ENCODE data around the gene BLACAT1. TPM values are rescaled to one million over a fixed set of nuclear protein-coding genes. Genes with fewer than 3 reads are reported as not detected.

BLACAT1 gene
- total and polyA plus RNA-seq, 2 of the 4 experiments (the other 2 are of a cell fraction), result under 0.01 to 0.05 TPM

DNA sequence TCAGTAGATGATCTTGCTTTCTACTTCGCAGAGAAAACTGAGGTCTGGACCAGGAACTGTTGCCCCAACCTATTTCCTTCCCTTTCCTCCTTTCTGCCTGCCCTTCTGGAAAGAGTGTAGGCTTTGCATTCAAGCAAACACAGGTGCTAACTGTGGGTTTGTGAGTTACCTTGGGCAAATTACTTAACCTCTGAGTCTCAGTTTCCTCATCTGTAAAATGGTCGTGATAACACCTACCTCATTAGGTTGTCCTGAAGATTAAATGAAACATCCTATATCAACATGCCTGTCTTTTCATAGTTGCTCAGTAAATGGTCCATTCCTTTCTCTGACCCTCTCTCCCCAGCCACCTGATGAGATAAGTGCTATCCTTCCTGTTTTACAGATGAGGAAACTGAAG, 9.5 kb upstream of the BLACAT1 start:
- Histone ChIP-seq H3K27ac (ENCODE audit: insufficient read depth, low read length) (no peak overlapping the region), H2AK9ac (replicated peaks; ENCODE audit: low read depth, low read length, poor library complexity) (no peak overlapping the region), H3K56ac (ENCODE audit: extremely low read depth, insufficient read depth, low read length) (no peak overlapping the region), H3K4me1 (ENCODE audit: control insufficient read depth, insufficient read depth, low read length) (no peaks in the 10 kb centered on the region), H4K8ac (ENCODE audit: low read depth in 2 of 2, low read length in 2 of 2) (no peak overlapping the region), H2BK20ac (ENCODE audit: low read depth, low read length) (no peak overlapping the region), H2BK120ac (ENCODE audit: low read depth, low read length) (no peak overlapping the region), H3K9ac (ENCODE audit: low read depth, low read length) (no peak overlapping the region), H4K20me1 (ENCODE audit: insufficient read depth, low read length) (no peaks in the 10 kb centered on the region), H3K79me1 (ENCODE audit: low read depth in 1 of 2, low read length in 2 of 2) (no peaks in the 10 kb centered on the region), H4K5ac (ENCODE audit: low read depth, low read length) (no peak overlapping the region), H2AFZ (replicated peaks; ENCODE audit: low read length, poor library complexity) (no peak overlapping the region), H3K18ac (ENCODE audit: low read depth, low read length) (no peak overlapping the region), H4K91ac (ENCODE audit: insufficient read depth, low read depth, low read length) (no peak overlapping the region), H3K27me3 (ENCODE audit: control insufficient read depth, insufficient read depth, low read length) (peaks cover 42% of the 10 kb centered on the region), H3K36me3 (ENCODE audit: control insufficient read depth, insufficient read depth, low read length) (no peaks in the 10 kb centered on the region), H3K4ac (ENCODE audit: low read depth, low read length) (no peak overlapping the region), H3K23ac (ENCODE audit: low read depth, low read length) (no peak overlapping the region), H3K9me1 (ENCODE audit: insufficient read depth, low read length) (no peaks in the 10 kb centered on the region), H3K9me3 (ENCODE audit: control insufficient read depth, insufficient read depth, low read length) (no peaks in the 10 kb centered on the region), H2BK15ac (ENCODE audit: low read depth, low read length) (no peak overlapping the region), H2AK5ac (ENCODE audit: low read depth, low read length) (no peak overlapping the region), H3K4me3 (ENCODE audit: insufficient read depth, low read depth, low read length) (no peak overlapping the region), H2BK5ac (ENCODE audit: low read depth, low read length, poor library complexity, severe bottlenecking) (no peak overlapping the region), H3K4me2 (ENCODE audit: low read depth, low read length) (no peak overlapping the region), H3K14ac (replicated peaks; ENCODE audit: low read depth, low read length) (no peak overlapping the region)
- ATAC-seq (ENCODE audit: low read depth), result no peak
- WGBS, 2 experiments (ENCODE audit: extremely low coverage in 2 of 2, insufficient read length in 1 of 2), result no CpG with 5 or more reads among the region's 2 CpGs
- CTCF ChIA-PET, result no interaction called here
- TF ChIP-seq RFX5 (IDR thresholded peaks at IDR 0.05; ENCODE audit: low read depth, low read length), result no peak
- no TSS peak for BruUV-seq (replicated peaks)
- DNase-seq, result no peak
- intact Hi-C loops (cut with micrococcal nuclease) (no loop called here), dilution Hi-C loops (cut with HindIII; ENCODE audit: low sequenced_read_pairs, unreplicated experiment) (no loop called here), in situ Hi-C loops (cut with MboI; ENCODE audit: low sequenced_read_pairs) (no loop called here)
- POLR2A ChIA-PET (ENCODE audit: unreplicated experiment), result no interaction called here

Measured in IMR-90 (cell line).